Nephron (organoid): ENCODE measurements around the gene GPR157.

Experiments
- H3K27ac Mint-ChIP-seq, 3 experiments: 2 replicates each; pipeline ENCODE4 v1.8.0; 2020; ENCODE audit warnings: mixed read lengths in 3 of 3, mild to moderate bottlenecking in 2 of 3, moderate library complexity in 1 of 3
- H3K27me3 Mint-ChIP-seq: 2 replicates; pipeline ENCODE4 v1.8.0; 2021; ENCODE audit warnings: low read depth, mild to moderate bottlenecking, moderate library complexity, mixed read lengths
- H3K36me3 Mint-ChIP-seq: 2 replicates; pipeline ENCODE4 v1.8.0; 2020; ENCODE audit warnings: low read depth, mixed read lengths
- H3K4me1 Mint-ChIP-seq: 2 replicates; pipeline ENCODE4 v1.8.0; 2020; ENCODE audit warnings: mixed read lengths
- H3K4me3 Mint-ChIP-seq, 3 experiments: 2 replicates each; pipeline ENCODE4 v1.8.0; 2020; ENCODE audit warnings: mild to moderate bottlenecking in 3 of 3, mixed read lengths in 3 of 3, moderate library complexity in 2 of 3
- H3K9me3 Mint-ChIP-seq: 2 replicates; pipeline ENCODE4 v1.8.0; 2020; ENCODE audit warnings: mixed read lengths
- TF ChIP-seq, protein P1 (sequence below), 3 experiments: fragments of 200-600 bp; sonication (generic); IDR thresholded peaks; one replicate each; pipeline ENCODE4 v1.5.0; 2021; ENCODE audit warnings: antibody characterized with exemption in 3 of 3; ENCODE audit not compliant: unreplicated experiment in 3 of 3

Gene GPR157

GRCh38 chr1:9115351-9116205 is 13.3 kb downstream of the GPR157 start:
- H3K36me3 Mint-ChIP-seq, result no peaks in the 10 kb centered on the region
- TF ChIP-seq, protein P1, sequence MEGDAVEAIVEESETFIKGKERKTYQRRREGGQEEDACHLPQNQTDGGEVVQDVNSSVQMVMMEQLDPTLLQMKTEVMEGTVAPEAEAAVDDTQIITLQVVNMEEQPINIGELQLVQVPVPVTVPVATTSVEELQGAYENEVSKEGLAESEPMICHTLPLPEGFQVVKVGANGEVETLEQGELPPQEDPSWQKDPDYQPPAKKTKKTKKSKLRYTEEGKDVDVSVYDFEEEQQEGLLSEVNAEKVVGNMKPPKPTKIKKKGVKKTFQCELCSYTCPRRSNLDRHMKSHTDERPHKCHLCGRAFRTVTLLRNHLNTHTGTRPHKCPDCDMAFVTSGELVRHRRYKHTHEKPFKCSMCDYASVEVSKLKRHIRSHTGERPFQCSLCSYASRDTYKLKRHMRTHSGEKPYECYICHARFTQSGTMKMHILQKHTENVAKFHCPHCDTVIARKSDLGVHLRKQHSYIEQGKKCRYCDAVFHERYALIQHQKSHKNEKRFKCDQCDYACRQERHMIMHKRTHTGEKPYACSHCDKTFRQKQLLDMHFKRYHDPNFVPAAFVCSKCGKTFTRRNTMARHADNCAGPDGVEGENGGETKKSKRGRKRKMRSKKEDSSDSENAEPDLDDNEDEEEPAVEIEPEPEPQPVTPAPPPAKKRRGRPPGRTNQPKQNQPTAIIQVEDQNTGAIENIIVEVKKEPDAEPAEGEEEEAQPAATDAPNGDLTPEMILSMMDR (IDR thresholded peaks at IDR 0.05; ENCODE audit: unreplicated experiment in 3 of 3), result no peak
- no peak overlapping the region for H3K4me3 Mint-ChIP-seq
- peaks cover 3% of the 10 kb centered on the region for H3K27me3 Mint-ChIP-seq
- H3K9me3 Mint-ChIP-seq, result no peaks in the 10 kb centered on the region
- H3K27ac Mint-ChIP-seq, result no peak overlapping the region
- H3K4me1 Mint-ChIP-seq, result no peaks in the 10 kb centered on the region

GRCh38 chr1:9112961-9113880 is 15.7 kb downstream of the GPR157 start:
- no peak overlapping the region for H3K4me3 Mint-ChIP-seq
- no peak overlapping the region for H3K27ac Mint-ChIP-seq
- no peaks in the 10 kb centered on the region for H3K9me3 Mint-ChIP-seq
- H3K36me3 Mint-ChIP-seq, result peaks cover 1% of the 10 kb centered on the region
- no peaks in the 10 kb centered on the region for H3K4me1 Mint-ChIP-seq
- TF ChIP-seq, protein P1 (IDR thresholded peaks at IDR 0.05; ENCODE audit: unreplicated experiment in 3 of 3), result no peak
- peaks cover 3% of the 10 kb centered on the region for H3K27me3 Mint-ChIP-seq

- no peak overlapping the region for H3K27ac Mint-ChIP-seq
- H3K9me3 Mint-ChIP-seq, result no peaks in the 10 kb centered on the region
- peaks cover 3% of the 10 kb centered on the region for H3K4me1 Mint-ChIP-seq
- H3K36me3 Mint-ChIP-seq, result peaks cover 3% of the 10 kb centered on the region
- TF ChIP-seq, protein P1 (IDR thresholded peaks at IDR 0.05; ENCODE audit: unreplicated experiment in 3 of 3), result no peak
- peaks cover 3% of the 10 kb centered on the region for H3K27me3 Mint-ChIP-seq
- H3K4me3 Mint-ChIP-seq, result no peak overlapping the region
Measured at GRCh38 chr1:9111957-9112356, 16.9 kb downstream of the GPR157 start.

DNA sequence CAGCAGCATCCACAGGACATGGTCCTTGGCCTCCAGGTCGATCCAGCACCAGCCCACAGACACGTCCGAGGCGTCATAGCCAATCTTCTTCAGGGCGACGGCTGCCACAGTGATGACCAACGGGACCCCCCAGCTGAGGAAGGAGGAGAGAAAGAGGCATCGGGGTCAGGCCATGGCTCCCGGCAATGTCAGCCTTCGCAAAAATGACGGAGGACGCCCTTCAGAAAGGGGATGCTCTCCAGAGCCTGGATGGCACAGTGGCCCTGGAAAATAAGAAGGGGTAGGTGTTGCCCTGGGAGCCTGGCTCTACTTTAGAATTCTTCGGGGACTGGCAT is 17.6 kb downstream of the GPR157 start:
- Mint-ChIP-seq H3K27me3 (peaks cover 3% of the 10 kb centered on the region), H3K4me1 (peaks cover 6% of the 10 kb centered on the region), H3K4me3 (no peak overlapping the region), H3K9me3 (no peaks in the 10 kb centered on the region), H3K27ac (no peak overlapping the region), H3K36me3 (peaks cover 3% of the 10 kb centered on the region)
- TF ChIP-seq, protein P1 (IDR thresholded peaks at IDR 0.05; ENCODE audit: unreplicated experiment in 3 of 3), result no peak

GRCh38 chr1:9110669-9111356 is 18.1 kb downstream of the GPR157 start:
- peaks cover 3% of the 10 kb centered on the region for H3K27me3 Mint-ChIP-seq
- peak overlapping the region in 2 of 3 experiments; percentile 45 to 56 for H3K27ac Mint-ChIP-seq
- H3K4me1 Mint-ChIP-seq, result peaks cover 6% of the 10 kb centered on the region
- no peaks in the 10 kb centered on the region for H3K9me3 Mint-ChIP-seq
- H3K4me3 Mint-ChIP-seq, result no peak overlapping the region
- H3K36me3 Mint-ChIP-seq, result peaks cover 3% of the 10 kb centered on the region
- TF ChIP-seq, protein P1 (IDR thresholded peaks at IDR 0.05; ENCODE audit: unreplicated experiment in 3 of 3), result peak; percentile 90 to 94 (median 94)
